ENCODE results near the gene CADM2. TPM values are rescaled to one million over a fixed set of nuclear protein-coding genes. Genes with fewer than 3 reads are reported as not detected.

The CADM2 gene
- total RNA-seq, 1 donor from 2014 or later = 2.9 TPM

GRCh38 chr3:85270488-85270887 lies 311.7 kb downstream of the CADM2 start:
- no peaks in the 10 kb centered on the region for H3K4me1 ChIP-seq (ENCODE audit: insufficient read depth, low read length)
- H3K27me3 Mint-ChIP-seq (ENCODE audit: low read depth, unreplicated experiment) = no peaks in the 10 kb centered on the region
- H3K4me3 ChIP-seq (ENCODE audit: insufficient read depth, low read depth, low read length) = no peak overlapping the region
- no peaks in the 10 kb centered on the region for H3K36me3 ChIP-seq (ENCODE audit: insufficient read depth, low read length)
- H3K4me1 Mint-ChIP-seq (ENCODE audit: low read depth, unreplicated experiment) = no peaks in the 10 kb centered on the region
- no peak overlapping the region for H3K27ac ChIP-seq (ENCODE audit: low read depth, low read length)
- no peaks in the 10 kb centered on the region for H3K27me3 ChIP-seq (ENCODE audit: insufficient read depth, low read length)
- no peaks in the 10 kb centered on the region for H3K36me3 Mint-ChIP-seq (ENCODE audit: low read depth, unreplicated experiment)
- no peaks in the 10 kb centered on the region for H3K79me2 ChIP-seq (ENCODE audit: insufficient read depth, low read length)
- DNase-seq (ENCODE audit: low read depth) = no peak
- H3K4me2 ChIP-seq (ENCODE audit: low read length) = no peak overlapping the region
- H3K9me3 ChIP-seq (ENCODE audit: insufficient read depth, low read depth, low read length) = no peaks in the 10 kb centered on the region
- H2AFZ ChIP-seq (ENCODE audit: low read depth, low read length) = no peak overlapping the region
- no peaks in the 10 kb centered on the region for H3K9me3 Mint-ChIP-seq (ENCODE audit: unreplicated experiment)
- H3K27ac Mint-ChIP-seq (ENCODE audit: unreplicated experiment) = no peak overlapping the region
- H3K4me3 Mint-ChIP-seq (ENCODE audit: unreplicated experiment) = no peak overlapping the region
- H4K20me1 ChIP-seq (ENCODE audit: insufficient read depth, low read length) = no peaks in the 10 kb centered on the region
- no peak for TF ChIP-seq EZH2 (IDR thresholded peaks at IDR 0.05; ENCODE audit: insufficient read depth, low read length)
- no peak for TF ChIP-seq CTCF (IDR thresholded peaks at IDR 0.05; ENCODE audit: insufficient read depth, low read depth, low read length)
- no peak for FAIRE-seq
- H3K9ac ChIP-seq (ENCODE audit: low read length) = no peak overlapping the region

GRCh38 chr3:85271911-85272310 lies 313.1 kb downstream of the CADM2 start:
- Histone ChIP-seq H3K79me2 (ENCODE audit: insufficient read depth, low read length) (no peaks in the 10 kb centered on the region), H4K20me1 (ENCODE audit: insufficient read depth, low read length) (no peaks in the 10 kb centered on the region), H3K9me3 (ENCODE audit: insufficient read depth, low read depth, low read length) (no peaks in the 10 kb centered on the region), H3K4me1 (ENCODE audit: insufficient read depth, low read length) (no peaks in the 10 kb centered on the region), H3K36me3 (ENCODE audit: insufficient read depth, low read length) (no peaks in the 10 kb centered on the region), H3K27me3 (ENCODE audit: insufficient read depth, low read length) (no peaks in the 10 kb centered on the region), H2AFZ (ENCODE audit: low read depth, low read length) (no peak overlapping the region), H3K4me2 (ENCODE audit: low read length) (no peak overlapping the region), H3K27ac (ENCODE audit: low read depth, low read length) (no peak overlapping the region), H3K4me3 (ENCODE audit: insufficient read depth, low read depth, low read length) (no peak overlapping the region), H3K9ac (ENCODE audit: low read length) (no peak overlapping the region)
- TF ChIP-seq EZH2 (IDR thresholded peaks at IDR 0.05; ENCODE audit: insufficient read depth, low read length) (no peak), CTCF (IDR thresholded peaks at IDR 0.05; ENCODE audit: insufficient read depth, low read depth, low read length) (no peak)
- Mint-ChIP-seq H3K4me3 (ENCODE audit: unreplicated experiment) (no peak overlapping the region), H3K36me3 (ENCODE audit: low read depth, unreplicated experiment) (no peaks in the 10 kb centered on the region), H3K4me1 (ENCODE audit: low read depth, unreplicated experiment) (no peaks in the 10 kb centered on the region), H3K27me3 (ENCODE audit: low read depth, unreplicated experiment) (no peaks in the 10 kb centered on the region), H3K9me3 (ENCODE audit: unreplicated experiment) (no peaks in the 10 kb centered on the region), H3K27ac (ENCODE audit: unreplicated experiment) (no peak overlapping the region)
- FAIRE-seq (no peak), DNase-seq (ENCODE audit: low read depth) (no peak)

- Histone ChIP-seq H3K4me1 (ENCODE audit: insufficient read depth, low read length) (no peaks in the 10 kb centered on the region), H3K4me3 (ENCODE audit: insufficient read depth, low read depth, low read length) (no peak overlapping the region), H3K4me2 (ENCODE audit: low read length) (no peak overlapping the region), H3K27me3 (ENCODE audit: insufficient read depth, low read length) (no peaks in the 10 kb centered on the region), H4K20me1 (ENCODE audit: insufficient read depth, low read length) (no peaks in the 10 kb centered on the region), H3K36me3 (ENCODE audit: insufficient read depth, low read length) (no peaks in the 10 kb centered on the region), H3K27ac (ENCODE audit: low read depth, low read length) (no peak overlapping the region), H3K9me3 (ENCODE audit: insufficient read depth, low read depth, low read length) (no peaks in the 10 kb centered on the region), H3K79me2 (ENCODE audit: insufficient read depth, low read length) (no peaks in the 10 kb centered on the region), H2AFZ (ENCODE audit: low read depth, low read length) (no peak overlapping the region), H3K9ac (ENCODE audit: low read length) (no peak overlapping the region)
- H3K36me3 Mint-ChIP-seq (ENCODE audit: low read depth, unreplicated experiment) = no peaks in the 10 kb centered on the region
- no peaks in the 10 kb centered on the region for H3K9me3 Mint-ChIP-seq (ENCODE audit: unreplicated experiment)
- FAIRE-seq = no peak
- H3K4me3 Mint-ChIP-seq (ENCODE audit: unreplicated experiment) = no peak overlapping the region
- TF ChIP-seq CTCF (IDR thresholded peaks at IDR 0.05; ENCODE audit: insufficient read depth, low read depth, low read length) (no peak), EZH2 (IDR thresholded peaks at IDR 0.05; ENCODE audit: insufficient read depth, low read length) (no peak)
- H3K27ac Mint-ChIP-seq (ENCODE audit: unreplicated experiment) = no peak overlapping the region
- H3K4me1 Mint-ChIP-seq (ENCODE audit: low read depth, unreplicated experiment) = no peaks in the 10 kb centered on the region
- no peaks in the 10 kb centered on the region for H3K27me3 Mint-ChIP-seq (ENCODE audit: low read depth, unreplicated experiment)
- DNase-seq (ENCODE audit: low read depth) = no peak
Observed at GRCh38 chr3:85288257-85288656, 329.5 kb downstream of the CADM2 start.
